GM12874 (cell line): Measurements from ENCODE around the gene THAP12.

Experiments used
- CTCF ChIP-seq: IDR thresholded peaks from 2 replicates; pipeline ENCODE4 v1.5.1; 2011; ENCODE audit warnings: low read depth, mild to moderate bottlenecking, control low read depth, low read length, moderate library complexity; ENCODE audit not compliant: insufficient read depth

THAP12 gene

GRCh38 chr11:76335842-76336241 lies 45.1 kb downstream of the THAP12 start:
- TF ChIP-seq CTCF: no peak

GRCh38 chr11:76334826-76335389 lies 46.0 kb downstream of the THAP12 start:
- no peak for TF ChIP-seq CTCF

- TF ChIP-seq CTCF: no peak
Measured at GRCh38 chr11:76330651-76331050, 50.3 kb downstream of the THAP12 start.

GRCh38 chr11:76329983-76330382 lies 50.9 kb downstream of the THAP12 start:
- TF ChIP-seq CTCF: no peak

- no peak for TF ChIP-seq CTCF
Measured at GRCh38 chr11:76329084-76329648, 51.8 kb downstream of the THAP12 start.

GRCh38 chr11:76327756-76328388 lies 53.1 kb downstream of the THAP12 start:
- no peak for TF ChIP-seq CTCF

GRCh38 chr11:76327202-76327601 lies 53.7 kb downstream of the THAP12 start:
- TF ChIP-seq CTCF: no peak
